Stimulated activated CD8-positive, alpha-beta memory T cell treated with anti-CD3 and anti-CD28 coated beads, Interleukin-15, amount 100 ng/mL, for 24 hours (primary cell): ENCODE measurements around the gene TSPOAP1.

ENCODE experiments used
- DNase-seq: peaks from one replicate; pipeline ENCODE4 v3.0.0-alpha.2; 2020; ENCODE audit warnings: low read depth

The TSPOAP1 gene

DNA sequence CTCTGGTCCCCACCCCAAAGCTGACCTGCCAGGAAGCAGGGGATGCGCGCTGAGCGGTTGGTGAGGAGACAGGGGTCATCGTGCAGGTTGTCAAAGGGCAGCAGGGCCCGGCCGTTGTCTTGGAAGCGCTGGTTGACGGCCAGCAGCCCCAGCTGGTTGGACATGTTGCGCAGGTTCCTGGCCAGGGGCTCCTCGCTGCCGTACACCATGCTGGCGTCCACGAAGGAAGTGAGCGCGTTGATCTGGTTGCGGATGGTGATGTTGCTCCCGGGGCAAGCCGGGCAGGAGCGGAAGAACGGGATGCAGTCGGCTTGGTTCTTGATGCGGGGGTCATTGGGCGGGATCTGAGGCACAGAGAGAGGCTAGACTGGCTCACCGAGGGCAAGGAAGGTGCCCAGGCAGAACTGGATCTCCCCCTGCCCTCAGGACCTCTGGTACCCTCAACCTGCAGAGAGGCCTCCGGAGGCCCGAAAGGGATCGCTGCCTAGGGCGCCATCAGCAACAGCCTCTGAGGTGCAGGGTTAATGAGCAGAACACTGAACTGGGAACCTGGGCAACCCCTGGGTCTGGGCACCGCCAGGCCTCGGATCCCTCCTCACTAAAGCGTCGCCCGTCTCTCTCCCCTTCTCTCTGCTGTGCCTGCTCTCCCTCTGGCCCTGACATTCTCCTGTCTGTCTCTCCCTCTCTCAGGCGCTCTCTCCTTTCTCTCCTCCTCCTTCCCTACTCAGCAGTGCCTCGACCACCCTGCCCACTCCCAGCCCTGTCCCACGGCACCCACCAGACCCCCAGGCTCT lies 50.6 kb downstream of the TSPOAP1 start:
- DNase-seq: no peak

DNA sequence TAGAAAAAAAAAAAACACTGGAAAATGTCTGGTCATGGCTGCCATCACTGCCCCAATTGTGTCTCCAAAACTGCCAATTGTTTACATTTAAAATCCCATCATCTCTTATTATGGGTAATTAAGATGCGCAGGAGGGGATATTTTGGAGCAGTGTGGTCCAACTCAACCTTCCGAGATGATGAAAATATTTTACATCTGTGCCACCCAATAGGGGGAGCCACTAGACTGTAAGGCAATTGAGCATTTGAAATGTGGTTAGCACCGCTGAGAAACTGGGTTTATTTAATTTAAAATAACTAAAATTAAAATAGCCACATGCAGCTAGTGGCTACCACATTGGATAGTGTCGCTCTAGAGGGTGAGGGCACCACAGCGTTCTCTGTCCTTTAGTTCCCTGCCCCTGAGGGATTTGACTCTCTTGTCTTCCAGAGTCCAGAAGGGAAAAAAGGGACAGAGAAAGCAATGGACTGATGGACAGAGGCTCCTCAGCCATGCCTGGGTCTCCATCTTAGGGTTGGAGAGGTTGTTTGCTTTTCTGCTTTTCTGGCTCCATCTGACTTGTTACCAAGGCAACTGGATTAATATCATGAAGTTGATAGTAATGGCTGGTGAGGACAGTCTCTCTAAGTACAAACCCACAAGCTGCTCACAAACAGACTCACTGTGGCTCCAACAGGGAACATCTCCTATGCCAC lies 51.3 kb downstream of the TSPOAP1 start:
- DNase-seq: no peak

DNA sequence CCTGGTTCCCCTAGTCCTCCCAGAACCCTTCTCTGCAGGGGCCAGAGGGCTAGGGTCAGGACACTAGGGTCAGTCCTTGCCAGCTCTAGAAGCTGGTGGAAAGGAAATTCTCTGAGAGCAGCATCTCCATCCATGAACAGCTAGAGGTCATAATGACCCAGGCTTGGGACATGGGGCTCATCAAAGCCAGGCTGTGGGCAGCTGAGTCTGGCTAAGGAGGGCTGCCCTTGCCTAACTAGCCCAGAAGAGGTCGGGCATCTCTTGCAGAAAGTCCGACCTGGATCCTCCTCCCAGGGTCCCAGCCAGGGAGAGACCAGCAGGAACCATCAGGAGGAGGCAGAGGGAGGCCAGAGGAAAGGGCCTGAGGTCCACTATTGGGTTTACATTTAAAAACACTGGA lies 52.2 kb downstream of the TSPOAP1 start:
- no peak for DNase-seq

DNA sequence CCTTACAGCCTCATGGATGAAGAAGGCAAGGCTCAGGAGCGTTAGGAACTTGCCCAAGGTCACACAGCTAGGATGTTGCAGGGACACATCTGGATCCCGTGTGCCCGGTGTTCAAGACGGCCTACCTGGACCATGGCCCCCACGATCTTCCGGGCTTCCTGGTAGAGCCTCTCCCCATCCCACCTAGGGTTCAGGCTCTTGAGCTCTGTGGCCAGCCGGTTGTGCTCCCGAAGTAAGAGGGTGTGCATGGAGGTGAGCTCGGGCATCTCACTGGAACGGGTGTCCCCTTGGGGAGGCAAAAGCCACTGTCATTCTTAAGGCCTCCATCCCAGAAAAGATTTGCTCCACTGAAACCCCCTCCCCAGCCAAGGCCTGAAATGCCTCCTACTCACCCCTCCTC lies 53.2 kb downstream of the TSPOAP1 start:
- no peak for DNase-seq

DNA sequence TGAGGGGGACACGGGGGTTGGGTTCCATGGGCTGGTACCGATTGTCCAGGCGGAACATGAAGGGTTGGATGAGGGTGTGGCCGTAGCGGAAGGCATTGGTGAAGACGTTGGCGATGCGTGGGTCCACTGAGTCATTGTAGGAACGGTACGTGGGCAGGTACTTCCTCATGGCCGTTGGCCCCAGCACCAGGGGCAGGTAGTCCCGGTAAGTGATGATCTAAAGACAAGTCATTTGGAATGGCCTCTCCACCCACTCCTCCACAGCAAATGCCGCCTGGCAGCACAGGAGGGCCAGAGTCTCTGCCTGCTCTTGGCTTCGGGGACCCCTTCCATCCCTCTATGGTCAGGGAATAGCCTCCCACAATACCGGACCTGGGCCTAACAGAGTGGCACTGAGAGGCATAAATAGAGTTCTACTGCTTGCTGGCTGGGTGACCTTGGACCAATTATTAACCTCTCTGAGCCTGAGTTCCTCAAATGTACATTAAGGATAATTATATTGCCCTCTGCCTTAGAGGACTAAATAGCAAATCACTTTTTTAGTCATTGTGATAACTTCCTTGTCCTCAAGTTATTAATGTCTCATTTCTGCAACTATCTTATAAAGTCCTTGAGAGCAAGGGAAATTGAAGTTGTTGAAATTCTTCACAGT lies 55.0 kb downstream of the TSPOAP1 start:
- no peak for DNase-seq

DNA sequence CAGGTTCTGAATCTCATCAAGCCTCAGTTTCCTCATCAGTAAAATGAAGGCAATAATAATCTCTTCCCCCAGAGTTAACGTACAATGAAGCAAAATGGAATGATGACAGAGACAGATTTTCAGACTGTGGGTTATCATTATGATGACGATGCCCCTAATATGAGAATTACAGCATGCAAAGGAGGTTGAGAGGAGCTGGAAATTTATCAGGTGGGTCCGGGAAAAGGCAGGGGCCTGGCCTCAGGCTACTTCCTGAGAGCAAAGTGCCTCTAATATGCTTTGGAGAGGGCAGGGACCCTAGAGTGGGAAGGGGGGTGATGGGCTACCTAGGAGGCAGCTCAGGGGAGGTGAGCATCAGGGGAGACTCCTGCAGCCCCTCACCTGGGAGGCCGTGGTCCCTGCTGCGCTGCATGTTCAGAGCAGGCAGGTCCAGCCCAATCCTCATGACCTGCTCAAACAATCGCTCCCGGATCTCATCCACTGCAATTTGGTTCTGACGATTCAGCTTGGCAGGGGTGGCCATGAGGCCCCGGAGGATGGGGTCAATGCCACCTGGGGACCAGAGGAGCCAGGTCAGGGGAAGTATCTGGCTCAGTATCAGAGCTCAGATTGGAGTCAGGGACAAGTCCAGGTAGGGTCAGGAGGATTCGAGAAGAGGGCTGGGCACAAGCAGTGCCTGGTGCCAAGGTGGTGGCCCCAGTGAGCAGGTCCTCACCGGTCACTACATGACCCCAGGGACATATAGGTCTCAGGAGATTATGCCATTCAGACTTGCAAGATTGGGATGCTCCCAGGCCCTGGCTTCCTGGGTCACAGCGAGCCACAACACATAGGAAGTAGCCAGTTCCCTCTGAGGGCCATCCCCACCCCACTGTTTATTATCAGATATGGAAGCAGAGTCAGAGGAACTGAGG lies 56.0 kb downstream of the TSPOAP1 start:
- no peak for DNase-seq

DNA sequence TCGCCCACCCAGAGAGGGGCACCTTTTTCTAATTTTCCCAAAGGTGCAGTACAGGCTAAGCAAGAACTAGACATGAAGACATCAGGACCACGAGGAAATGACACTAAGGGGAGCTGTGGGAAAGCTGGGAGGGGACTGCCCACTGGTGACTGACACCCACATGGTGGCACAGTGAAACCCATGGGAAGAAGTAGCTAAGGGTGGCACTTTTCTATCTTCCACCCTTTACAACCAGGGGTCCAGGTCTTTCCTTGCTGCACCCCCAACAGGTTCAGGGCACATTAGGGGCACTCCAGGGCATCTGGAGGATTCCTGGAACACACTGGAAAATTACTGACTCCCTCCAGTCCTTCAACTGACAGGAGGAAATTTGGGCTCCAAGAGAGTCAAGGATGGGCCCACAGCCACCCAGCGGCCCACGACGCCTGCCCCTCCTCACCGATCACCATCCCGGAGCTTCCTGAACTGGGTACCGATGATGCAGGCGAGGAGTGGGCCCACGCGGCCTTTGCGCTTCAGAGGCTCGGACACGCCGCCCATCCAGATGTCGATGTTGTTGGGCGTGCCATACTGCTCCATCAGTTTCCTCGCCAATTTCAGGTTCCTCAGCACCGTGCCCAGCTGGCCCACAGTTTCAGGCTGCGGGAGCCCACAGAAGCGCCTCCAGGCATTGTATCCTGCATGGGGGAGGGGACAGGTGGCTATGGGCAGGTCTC lies 57.2 kb downstream of the TSPOAP1 start:
- DNase-seq: no peak

DNA sequence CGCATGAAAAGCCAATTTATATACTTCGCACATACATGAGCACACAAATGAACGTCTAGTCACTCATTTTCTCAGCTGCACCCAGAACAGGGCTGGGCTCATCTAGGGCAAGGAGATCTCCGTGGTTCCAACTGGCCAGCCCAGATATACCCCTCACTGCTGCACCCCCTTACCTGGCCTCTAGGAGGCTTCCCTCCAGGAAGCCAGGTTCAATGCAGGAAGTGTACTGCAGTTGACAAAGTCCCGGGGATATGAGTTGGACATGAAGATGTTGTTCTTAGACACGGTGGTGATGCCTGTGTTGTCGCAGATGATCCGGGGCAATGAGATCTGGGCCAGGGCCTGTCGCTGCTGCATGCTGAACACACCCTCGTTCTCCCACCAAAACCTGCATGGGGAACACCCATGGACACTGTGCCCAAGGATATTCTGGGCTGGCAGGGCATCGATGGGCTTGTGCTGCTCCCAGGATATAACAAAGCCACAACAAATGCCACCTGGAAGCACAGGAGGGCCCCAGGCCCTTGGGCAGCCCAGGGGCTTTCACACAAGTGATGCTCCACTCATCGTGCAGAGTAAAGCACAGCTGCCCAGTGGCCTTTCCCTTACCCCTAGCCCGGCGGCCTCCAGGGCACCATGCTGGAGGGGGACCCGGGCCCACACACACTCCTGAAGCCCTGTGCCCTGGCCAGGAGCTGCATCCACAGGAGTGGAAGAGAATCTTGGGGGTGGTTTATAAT lies 57.9 kb downstream of the TSPOAP1 start:
- no peak for DNase-seq

DNA sequence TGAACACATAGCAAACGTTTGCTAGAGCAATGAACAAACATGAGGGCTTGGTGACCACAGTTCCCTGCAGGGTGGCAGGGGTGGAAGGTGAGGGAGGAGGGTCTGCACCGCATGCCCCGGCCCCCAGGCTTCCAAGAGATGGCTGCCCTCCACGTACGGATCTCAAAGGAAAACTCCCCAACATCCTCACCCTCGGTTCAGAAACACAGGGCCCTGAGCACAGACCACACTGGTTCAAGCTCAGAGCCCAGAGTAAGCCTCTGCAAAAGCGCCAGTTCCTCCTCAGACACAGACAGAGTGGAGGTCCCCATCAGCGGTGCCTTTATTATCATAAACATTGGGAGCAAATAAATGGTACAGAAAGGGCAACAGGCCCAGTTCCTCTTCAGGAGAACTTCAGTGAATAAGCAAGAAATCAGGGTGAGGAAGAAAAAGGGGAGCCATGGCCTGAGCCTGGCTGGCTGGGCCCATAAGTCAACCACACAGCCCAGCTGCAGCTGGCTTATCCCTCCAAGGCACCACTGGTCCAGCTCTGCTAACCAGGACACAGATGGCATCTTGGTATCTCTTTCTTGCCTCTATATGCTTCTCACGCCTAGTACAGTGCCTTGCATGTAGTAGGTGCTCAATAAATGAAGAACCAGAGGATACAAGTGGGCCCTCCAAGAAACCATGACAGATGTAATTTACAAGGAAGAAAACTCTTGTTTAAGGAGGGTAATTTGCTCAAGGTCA lies 58.9 kb downstream of the TSPOAP1 start:
- no peak for DNase-seq

DNA sequence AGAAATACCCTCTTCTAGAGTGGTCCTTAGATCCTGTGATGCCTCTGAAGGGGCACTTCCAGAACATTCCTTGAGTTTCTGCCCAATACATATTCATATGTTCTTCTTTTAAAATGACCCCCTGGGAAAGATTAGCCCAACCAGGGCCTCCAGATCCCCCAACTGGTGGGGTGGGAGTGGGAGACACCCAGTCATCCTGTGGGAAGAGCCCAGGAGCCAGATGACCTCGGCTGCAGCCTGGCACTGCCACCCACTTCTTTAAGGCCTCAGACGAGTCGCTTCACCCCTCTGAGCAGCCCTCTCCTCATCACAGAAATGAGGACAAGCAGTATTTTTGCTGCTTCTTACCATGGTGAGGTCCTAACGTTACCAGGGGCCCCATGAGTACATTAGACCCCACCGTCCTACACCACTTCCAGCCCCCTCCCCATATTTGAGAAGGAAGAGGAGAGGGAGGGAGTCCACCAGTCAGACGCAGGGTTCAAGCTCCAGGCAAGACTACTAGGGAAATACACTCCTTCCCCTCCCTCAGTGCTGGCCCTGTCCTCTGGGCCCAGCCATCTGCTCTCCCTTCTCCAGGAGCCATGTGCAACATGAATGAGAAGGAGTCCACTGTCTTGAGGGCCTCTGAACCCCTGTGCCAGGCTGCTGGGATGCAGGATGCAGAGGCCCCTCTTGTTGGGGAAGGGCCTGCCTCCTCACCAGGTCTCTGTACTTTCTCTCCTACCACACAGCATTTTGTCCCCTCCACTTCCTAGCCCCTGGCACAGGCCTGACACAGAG lies 59.6 kb downstream of the TSPOAP1 start:
- DNase-seq: no peak

DNA sequence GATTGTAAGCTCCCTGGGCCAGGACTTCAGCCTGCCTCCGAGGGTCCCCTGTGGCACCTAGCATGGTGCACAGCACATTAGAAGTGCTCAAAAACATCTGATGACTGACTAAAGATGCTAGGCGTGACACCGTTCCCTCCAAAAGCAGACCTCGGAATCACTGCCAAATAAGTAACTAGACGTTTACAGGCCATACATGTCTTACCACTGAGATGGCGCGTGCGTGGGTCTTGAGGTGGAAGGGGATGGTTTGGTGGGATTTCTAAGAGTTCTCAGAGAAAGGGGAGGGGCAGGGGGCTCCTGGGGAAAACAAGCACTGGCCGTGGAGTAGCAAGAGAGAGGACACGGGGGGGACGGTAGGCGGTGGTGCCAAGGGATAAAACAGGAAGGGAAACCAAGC lies 60.3 kb downstream of the TSPOAP1 start:
- no peak for DNase-seq

DNA sequence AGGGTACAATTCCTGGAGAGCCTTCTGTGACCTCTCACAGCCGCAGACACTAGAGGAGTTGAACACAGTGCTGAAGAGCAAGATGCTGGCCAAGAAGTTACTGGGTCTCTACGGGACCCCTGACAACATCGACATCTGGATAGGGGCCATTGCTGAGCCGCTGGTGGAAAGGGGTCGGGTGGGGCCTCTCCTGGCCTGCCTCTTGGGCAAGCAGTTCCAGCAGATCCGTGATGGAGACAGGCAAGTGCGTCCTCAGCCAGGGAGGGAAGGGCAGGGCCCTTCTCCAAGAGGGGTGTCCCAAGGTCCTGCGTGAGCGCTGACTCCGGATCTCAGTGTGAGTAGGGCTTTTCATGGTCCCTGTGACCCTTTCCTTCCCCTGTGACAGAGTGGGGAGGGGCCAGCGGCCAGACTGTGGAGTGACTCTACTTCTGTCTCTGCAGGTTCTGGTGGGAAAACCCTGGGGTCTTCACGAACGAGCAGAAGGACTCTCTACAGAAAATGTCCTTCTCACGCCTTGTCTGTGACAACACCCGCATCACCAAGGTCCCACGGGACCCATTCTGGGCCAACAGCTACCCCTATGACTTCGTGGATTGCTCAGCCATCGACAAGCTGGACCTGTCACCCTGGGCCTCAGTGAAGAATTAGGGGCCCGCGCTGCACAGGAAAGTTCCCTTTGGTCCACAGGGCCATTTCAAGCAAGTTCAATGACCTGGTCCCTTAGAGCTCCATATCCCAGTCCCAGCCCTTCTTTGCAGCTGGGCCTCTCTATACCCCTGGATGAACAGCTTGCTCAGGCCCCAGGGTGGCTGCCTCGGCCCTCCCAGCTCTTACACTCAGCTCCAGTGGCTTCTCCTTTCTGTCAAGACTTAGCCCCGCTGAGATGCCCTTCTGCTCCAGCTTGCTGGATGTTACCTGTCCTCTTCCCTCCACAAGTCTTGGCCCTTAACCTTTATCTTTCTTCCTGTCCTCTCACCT lies 61.0 kb downstream of the TSPOAP1 start:
- no peak for DNase-seq

DNA sequence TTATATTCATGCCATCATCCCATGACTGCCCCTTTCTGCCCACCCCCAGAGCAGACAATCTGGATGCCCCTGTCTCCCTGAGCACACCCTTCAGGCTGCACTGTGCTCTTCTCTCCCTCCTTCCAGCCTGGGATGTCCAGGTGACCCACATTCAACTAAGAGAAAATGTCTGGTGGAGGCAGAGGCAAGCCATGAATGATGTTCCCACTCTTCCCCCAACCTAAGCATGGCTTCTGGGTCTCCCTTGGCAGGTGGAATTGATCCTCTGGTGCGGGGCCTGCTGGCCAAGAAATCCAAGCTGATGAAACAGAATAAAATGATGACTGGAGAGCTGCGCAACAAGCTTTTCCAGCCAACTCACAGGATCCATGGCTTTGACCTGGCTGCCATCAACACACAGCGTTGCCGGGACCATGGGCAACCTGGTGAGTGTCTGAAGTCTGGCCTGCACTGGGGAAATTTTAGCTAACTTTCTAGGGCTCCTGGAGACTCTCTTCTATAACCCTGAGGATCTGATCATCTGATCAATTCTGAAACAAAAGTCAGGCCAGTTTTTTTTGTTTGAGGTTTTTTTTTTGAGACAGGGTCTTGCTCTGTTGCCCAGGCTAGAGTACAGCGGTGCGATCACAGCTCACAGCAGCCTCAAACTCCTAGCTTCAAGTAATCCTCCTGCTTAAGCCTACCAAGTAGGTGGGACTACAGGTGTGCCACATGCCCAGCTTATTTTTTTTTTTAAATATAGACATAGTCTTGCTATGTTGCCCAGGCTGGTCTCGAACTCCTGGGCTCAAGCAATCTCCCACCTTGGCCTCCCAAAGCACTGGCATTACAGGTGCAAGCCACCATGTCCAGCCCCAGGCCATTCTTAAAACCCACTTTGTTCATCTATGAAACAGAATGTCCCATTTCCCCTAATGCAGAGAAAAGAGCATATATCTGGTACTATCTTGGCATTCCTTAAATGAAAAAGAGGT lies 62.4 kb downstream of the TSPOAP1 start:
- DNase-seq: no peak

DNA sequence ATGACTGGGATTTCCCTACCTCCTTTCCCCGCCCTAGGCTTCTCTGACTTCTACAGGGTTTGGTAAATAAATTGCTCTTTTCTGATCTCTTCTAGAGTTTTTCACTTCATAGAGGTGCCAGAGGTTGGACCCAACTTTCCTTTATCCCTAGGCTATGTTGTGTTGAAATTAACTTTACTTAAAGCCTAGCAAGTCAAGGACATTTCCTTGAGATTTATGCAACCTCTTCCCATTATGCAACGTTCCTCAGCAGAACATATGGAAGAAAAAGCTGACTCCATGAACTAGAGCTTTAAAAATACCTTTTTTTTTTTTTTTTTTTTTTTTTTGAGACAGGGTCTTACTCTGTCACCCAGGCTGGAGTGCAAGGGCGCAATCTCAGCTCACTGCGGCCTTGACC lies 63.3 kb downstream of the TSPOAP1 start:
- no peak for DNase-seq

DNA sequence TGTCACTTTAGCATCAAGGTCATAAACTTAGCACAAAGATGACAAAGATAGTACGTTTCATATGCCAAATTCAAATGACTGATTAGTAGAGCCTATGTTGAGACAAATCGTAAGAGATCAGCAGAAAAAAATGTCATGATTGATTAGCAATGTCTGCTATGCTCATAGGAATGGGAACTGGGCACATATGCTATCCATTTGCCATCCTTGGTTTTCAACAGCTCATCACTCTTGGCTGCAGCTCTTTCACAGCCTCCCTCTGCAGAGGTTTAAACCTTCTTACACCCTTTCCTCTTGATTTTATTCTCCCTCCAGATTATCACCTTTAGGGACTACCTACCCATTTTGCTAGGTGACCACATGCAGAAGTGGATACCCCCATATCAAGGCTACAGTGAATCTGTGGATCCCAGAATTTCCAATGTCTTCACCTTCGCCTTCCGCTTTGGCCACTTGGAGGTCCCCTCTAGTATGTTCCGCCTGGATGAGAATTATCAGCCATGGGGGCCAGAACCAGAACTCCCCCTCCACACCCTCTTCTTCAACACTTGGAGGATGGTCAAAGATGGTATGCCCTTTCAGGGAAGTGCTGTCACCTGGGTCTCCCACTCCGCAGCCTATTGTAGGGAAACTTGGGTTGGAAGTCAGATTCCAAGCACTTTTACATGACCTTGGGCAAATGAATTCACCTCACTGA lies 64.0 kb downstream of the TSPOAP1 start:
- no peak for DNase-seq

DNA sequence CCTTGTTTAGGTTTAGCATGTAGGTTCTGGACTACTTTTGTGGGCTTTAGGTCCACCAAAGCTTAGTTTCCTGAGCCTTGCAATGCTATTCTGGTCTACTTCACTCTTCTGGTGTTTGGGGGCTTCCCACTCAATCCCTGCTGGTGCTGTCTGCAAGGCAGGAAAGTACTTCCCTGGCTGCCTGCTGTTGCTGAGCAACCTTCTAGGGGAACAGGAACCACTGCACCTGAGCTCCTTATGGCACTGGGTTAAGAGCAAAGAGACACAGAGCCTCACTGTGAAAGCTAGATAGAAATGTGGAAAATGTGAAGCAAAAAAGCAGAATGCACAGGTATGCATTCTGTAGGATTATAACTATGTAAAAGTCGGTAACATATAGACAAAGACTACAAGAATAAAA lies 64.8 kb downstream of the TSPOAP1 start:
- DNase-seq: no peak
